Testis (tissue), 2 donors: Measurements from ENCODE around the gene BBS5.

Experiments
- CTCF ChIP-seq, 3 experiments: fragments of 450-650 bp in 2 of 3; fragments of 200-600 bp in 1 of 3; sonication (generic) in 1 of 3; IDR thresholded peaks; one replicate each; pipeline ENCODE4 v1.5.1; 2016 to 2019; ENCODE audit warnings: antibody characterized with exemption in 3 of 3, mild to moderate bottlenecking in 2 of 3, moderate library complexity in 1 of 3
- POLR2A ChIP-seq: fragments of 450-650 bp; IDR thresholded peaks from one replicate; pipeline ENCODE4 v1.6.1; 2017; ENCODE audit warnings: antibody characterized with exemption, mild to moderate bottlenecking, moderate library complexity

- no peak for TF ChIP-seq CTCF (IDR thresholded peaks at IDR 0.05)
- no peak for TF ChIP-seq POLR2A
These were observed 6.4 kb downstream of the BBS5 start for GRCh38 chr2:169485650-169486138.
